Activated naive CD8-positive, alpha-beta T cell treated with anti-CD3 and anti-CD28 coated beads, Interleukin-2, amount 50 U/mL, for 16 hours (primary cell): ENCODE data around the gene HIRIP3.

Experiments
- DNase-seq: peaks from one replicate; pipeline ENCODE4 v3.0.0-alpha.2; 2020; ENCODE audit warnings: low read depth, low spot score

The HIRIP3 gene

DNA sequence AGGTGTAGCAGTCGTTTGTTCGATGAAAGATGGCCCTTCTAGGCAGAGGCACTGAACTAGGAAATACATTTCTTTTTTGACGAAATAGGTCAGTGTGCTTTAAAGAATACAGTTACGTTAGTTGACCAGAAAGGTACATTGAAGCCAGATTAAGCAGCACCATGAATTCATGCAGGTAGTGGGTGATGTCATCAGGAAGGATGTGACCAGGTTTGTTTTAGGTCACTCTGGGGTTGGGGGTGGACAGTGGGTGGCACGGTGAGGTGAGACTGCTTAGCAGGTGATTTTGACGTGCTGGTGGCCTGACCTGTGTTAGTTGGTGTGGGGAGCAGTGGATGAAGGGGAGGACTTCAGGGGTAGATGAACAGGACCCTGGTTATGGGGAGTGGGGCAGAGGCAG lies 4.2 kb upstream of the HIRIP3 start:
- no peak for DNase-seq

DNA sequence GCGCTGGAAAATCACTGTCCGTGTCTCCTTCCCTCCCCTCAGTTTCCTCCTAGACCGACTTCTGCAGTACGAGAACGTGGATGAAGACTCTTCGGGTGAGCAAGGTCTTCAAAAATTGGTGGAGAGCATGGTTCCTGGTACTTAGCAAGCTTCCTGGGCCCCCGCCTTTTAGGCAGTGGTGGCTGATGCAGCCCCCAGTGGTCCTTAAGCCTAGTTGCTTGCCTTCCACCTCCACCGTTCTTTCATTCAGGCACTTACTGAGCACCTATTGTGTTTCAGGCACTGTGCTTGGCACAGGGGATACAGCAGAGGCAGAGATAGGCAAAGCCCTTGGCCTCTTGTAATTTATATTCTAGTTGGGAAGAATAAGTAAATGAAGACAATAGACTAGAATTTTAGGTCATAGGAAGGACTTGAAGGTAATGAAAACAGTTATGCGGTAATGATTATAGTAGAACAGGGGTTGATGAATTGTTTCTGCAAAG lies 1.4 kb upstream of the HIRIP3 start:
- no peak for DNase-seq

DNA sequence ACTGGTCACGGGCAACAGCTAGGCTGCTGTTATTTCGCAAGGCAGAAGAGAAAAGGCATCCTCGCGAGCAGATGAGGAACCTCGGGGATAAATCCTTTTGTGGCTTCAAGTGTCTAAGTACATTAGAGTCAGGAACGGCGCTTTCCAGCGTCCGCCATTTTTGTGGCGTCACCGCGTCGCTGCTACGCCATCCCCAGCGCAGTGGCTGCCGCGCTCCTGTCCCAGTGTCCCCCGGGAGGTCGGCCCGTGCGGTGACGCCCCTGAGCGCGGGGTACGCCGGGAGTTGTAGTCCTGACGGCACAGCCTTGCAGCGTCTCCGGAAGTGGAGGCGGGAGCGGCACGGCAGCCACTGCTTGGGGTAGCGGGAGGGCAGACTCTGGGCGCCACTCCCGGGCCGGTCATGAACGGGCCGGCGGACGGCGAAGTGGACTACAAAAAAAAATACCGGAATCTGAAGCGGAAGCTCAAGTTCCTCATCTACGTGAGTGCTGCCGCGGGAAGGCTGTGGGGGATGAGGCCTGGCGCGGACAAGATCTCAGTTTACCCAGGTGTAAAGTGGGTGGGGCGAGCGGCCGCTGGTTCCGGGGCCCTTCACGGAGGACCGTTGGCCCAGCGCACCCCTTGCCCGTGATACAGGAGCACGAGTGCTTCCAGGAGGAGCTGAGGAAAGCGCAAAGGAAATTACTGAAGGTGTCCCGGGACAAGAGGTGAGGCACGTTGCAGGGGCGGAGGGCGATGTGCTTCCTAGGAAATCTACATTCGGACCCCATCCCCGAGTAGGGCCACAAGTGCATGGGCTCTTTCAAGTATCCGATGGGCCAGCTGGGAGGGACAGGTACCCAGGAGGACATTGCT lies 721 bp upstream of the HIRIP3 start, which contains the start of gene INO80E:
Gene INO80E, plus strand, starts transcription at position 331 of the 855 bp plus-strand sequence. Its CDS starts 70 bp downstream, at position 401.
- DNase-seq, result peak; percentile 98

DNA sequence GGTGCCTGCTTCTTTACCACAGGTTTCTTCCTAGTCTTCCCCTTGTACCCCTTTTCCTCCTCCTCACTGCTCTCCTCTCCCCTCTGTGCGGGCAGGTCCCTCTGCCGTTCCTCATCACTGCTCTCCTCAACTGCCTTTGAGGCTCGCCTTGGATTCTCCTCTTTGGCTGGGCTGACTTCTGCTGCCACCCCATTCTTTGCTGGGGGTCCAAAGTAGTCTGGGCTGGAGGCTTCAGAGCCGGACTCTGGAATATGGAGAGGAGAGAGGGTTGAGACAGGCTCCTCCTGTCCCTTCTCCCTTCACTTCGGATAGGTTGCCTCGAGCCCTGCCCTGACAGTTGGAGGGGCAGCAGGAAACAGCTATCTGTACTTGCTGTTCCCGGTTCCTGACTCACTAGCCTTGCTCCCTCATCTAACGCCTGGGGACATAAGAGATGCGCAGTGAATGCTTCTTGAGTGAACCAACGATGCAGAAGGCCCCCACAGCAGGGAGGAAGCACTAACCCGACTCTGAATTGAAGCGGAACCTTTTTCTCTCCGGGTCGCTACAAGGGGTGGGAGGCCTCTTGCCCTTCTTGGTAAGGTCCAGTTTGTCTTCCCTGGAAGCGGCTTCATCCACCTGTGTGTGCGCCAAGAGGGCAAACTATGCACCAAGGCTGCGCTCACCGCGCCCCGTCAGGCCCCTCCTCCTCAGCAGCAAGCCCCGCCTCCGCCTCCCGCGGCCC lies 655 bp downstream of the HIRIP3 start:
- DNase-seq, result peak; percentile 44

DNA sequence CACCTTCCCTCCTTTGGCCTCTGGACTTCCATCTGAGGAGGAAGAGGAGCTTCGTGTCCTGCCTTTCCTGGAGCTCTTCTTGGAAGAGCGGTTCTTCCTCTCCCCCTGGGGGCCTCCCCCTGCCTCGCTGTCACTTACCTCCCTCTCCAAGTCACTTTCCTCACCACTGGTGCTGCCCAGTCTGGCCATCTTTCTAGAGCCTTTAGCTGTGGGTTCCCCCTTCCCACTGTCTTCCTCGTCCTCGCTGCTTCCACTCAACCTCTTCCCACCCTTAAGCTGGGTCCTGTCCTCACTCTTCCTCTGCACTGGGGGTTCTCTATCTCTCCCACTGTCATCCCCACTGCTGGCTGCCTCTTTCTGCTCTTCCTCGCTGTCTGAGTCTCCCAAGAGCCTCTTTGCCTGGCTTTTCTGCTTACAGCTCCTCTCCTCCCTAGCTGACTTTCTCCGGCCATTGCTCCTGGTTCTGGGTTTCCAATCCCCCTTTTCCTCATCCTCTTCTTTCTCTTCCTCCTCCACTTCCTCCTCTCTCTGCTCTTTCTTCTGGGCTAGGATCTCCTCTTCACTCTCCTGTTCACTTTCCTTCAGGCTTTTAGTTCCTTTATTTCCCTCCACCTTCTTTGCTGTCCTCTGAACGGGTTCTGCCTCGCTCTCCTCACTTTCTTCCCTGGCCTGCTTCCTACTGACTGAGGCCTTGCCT lies 1.4 kb downstream of the HIRIP3 start:
- no peak for DNase-seq

DNA sequence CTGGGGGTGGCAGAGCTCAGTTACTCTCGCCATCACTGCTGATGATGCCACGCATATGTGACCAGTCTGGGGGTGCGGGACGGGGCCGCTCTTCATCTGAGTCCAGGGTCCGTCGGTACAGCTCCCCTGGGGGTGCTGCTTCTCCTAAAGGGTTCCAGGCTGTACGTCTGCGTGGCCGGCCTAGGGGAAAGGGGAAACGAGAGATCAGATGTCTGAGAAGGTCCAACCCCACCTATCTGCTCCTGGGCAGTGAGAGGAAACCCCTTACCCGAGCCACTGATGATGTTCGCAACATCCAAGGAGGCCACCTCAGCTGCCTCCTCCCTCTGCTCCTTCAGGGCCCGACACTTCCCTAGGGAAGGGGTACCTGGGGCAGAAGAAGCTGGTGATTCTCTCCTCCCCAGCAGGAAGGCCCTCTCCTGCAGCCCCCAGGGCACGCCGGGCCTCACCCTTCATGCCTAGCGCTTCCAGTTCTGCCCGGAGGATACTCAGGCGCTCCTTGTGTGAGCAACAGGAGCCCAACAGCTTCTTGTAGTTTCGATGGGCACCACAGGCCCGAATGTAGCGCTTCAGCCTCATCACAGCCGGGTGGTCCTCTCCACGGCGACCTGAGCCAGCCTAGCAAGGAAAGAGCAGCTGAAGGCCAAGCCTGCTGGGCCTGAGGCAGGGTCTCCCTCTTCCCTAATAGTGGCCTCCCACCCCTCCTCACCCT lies 2.1 kb downstream of the HIRIP3 start:
- no peak for DNase-seq

DNA sequence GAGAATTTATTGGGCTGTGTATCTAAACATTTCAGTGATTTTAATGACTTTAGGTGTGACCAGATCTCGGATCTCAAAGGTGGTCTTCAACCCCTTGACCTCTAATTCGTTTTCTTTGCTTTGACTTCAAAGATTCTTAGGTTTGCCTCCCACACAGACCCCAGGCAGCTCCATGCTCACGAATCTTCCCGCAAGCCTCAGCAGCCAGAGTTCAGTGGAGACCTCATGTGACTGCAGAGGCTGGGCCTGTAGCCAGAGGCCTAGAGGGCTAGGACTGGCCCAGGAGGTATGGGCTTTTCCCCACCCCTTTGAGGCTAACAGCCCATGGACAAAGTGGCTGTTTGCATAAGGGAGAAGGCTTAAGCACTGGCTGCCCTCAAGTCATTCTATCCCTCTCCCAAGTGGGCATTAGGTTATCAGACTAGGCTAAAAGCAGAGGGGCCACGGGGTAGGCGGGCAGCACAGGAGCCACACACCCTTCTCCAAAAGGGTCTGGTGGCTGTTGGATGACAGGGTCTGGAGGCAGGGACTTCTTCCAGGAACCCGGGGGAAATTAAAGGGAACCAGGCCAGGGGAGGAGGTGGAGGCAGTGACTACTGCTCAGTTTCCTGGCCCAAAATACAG lies 3.0 kb downstream of the HIRIP3 start:
- DNase-seq, result no peak

DNA sequence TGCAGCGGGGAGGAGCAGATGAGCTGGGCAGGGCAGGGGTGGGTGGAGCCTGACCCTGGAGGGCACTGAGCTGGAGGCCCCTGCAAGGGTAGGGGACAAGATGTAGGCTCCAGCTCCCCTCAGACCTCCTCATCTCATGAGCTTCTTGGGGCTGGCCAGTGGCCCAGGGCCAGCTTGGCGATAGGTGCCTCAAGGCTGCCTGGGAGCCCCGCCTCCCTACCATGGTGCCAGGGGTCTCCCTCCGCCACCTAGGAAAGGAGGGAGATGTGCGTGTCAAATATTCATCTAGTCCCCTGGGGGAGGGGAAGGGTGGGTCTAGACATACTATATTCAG lies 3.9 kb downstream of the HIRIP3 start:
- no peak for DNase-seq

DNA sequence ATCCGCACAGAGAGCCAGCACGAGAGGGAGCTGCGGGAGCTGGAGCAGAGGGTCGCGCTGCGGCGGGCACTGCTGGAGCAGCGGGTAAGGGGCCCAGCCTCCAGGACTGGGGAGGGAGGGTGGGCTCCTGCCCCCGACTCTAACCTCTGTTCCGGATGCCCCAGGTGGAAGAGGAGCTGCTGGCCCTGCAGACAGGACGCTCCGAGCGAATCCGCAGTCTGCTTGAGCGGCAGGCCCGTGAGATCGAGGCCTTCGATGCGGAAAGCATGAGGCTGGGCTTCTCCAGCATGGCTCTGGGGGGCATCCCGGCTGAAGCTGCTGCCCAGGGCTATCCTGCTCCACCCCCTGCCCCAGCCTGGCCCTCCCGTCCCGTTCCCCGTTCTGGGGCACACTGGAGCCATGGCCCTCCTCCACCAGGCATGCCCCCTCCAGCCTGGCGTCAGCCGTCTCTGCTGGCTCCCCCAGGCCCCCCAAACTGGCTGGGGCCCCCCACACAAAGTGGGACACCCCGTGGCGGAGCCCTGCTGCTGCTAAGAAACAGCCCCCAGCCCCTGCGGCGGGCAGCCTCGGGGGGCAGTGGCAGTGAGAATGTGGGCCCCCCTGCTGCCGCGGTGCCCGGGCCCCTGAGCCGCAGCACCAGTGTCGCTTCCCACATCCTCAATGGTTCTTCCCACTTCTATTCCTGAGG lies 4.4 kb downstream of the HIRIP3 start:
- no peak for DNase-seq

DNA sequence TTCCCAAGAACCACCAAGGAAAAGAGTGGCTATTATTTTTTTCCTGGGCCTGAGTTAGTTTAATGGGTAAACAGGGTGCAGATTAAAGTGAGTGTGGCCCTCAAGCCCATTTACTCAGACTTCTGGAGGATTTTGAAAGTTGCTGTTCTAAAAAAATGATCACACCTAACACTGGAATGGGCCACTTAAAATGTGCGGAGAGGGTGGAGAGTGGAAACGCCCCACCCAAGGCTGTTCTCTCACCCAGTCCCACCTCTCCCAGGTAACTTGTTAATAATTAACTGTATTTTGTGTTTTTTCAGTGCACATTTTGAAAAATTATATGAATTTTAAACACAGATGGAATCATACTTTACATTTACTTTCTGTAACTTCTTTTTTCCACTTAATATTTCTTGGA lies 5.4 kb downstream of the HIRIP3 start:
- DNase-seq, result no peak

DNA sequence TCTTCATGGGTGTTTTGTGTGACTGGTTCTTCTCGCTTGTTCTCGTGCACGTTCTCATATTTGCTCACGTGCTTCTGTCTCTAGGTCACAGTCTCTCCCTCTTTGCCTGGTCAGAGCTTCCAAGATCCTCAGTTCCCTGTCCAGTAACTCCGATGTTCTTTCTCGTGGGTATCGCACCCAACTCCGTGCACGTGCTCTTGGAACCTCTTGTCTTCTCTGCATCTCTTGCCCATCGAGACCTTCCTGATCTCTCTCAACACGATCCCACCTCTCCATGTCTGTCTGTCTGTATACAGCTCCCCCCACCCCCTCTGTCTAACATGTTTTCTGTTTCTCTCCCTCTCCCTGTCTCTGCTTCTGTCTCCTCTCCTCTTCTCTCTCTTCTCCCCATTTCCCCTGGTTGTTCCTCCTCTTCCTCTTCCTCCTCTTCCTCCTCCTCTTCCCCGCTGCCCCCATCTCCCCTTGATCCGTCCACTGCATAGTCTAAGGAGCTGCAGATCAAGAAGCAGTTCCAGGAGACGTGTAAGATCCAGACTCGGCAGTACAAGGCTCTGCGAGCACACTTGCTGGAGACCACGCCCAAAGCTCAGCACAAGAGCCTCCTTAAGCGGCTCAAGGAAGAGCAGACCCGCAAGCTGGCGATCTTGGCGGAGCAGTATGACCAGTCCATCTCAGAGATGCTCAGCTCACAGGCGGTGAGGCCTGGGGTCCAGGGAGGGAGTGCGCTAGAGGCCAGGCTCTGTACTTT lies 6.1 kb downstream of the HIRIP3 start:
- DNase-seq, result no peak

DNA sequence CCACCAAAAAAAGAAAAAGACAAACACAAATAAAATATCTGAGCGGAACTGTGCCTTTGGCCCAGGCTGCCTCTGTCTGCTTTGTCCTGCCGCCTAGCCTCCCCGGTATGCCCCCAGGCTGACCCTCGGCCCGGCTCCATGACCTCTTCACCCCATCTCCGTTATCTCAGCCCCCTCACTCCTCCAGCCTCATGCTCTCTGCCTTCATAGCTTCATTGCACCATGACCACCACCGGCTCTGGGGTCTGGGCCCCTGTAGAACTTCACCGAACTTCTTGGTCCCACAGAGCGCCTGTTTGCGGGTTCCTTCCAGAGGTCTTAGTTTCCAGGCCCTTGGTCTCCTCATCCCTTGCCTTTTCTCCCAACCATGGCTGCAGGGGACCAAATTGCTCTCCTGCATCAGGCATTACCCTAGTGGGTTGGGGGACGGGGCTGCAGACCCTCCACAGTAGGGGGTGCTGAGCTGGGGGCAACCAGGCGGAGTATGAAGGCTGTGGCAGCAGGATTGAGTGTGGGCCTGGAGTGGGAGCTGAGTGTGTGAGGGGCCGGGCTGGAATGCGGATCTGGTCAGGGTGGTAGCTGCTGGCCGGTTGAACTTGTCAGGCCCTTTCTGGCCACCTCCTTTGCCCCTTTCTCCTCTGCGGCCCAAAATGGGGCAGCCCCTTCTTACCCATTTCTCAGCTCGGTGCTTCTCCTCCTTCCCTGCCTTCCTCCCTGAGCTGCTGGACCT lies 6.9 kb downstream of the HIRIP3 start:
- DNase-seq, result no peak

DNA sequence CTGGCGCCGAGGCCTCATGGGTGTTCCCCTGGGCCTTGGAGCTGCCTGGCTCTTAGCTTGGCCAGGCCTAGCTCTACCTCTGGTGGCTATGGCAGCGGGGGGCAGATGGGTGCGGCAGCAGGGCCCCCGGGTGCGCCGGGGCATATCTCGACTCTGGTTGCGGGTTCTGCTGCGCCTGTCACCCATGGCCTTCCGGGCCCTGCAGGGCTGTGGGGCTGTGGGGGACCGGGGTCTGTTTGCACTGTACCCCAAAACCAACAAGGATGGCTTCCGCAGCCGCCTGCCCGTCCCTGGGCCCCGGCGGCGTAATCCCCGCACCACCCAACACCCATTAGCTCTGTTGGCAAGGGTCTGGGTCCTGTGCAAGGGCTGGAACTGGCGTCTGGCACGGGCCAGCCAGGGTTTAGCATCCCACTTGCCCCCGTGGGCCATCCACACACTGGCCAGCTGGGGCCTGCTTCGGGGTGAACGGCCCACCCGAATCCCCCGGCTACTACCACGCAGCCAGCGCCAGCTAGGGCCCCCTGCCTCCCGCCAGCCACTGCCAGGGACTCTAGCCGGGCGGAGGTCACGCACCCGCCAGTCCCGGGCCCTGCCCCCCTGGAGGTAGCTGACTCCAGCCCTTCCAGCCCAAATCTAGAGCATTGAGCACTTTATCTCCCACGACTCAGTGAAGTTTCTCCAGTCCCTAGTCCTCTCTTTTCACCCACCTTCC lies 7.9 kb downstream of the HIRIP3 start:
- DNase-seq, result no peak

DNA sequence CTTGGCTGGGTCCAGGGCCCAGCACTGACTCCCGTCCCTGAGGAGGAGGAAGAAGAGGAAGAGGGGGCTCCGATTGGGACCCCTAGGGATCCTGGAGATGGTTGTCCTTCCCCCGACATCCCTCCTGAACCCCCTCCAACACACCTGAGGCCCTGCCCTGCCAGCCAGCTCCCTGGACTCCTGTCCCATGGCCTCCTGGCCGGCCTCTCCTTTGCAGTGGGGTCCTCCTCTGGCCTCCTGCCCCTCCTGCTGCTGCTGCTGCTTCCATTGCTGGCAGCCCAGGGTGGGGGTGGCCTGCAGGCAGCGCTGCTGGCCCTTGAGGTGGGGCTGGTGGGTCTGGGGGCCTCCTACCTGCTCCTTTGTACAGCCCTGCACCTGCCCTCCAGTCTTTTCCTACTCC lies 8.5 kb downstream of the HIRIP3 start:
- DNase-seq, result no peak

DNA sequence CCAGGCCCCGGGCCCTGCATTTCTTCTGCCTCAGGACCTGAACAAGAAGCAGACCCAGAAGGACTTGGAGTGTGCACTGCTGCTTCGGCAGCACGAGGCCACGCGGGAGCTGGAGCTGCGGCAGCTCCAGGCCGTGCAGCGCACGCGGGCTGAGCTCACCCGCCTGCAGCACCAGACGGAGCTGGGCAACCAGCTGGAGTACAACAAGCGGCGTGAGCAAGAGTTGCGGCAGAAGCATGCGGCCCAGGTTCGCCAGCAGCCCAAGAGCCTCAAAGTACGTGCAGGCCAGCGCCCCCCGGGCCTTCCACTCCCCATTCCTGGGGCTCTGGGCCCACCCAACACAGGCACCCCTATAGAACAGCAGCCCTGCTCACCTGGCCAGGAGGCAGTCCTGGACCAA lies 9.2 kb downstream of the HIRIP3 start:
- DNase-seq, result no peak

DNA sequence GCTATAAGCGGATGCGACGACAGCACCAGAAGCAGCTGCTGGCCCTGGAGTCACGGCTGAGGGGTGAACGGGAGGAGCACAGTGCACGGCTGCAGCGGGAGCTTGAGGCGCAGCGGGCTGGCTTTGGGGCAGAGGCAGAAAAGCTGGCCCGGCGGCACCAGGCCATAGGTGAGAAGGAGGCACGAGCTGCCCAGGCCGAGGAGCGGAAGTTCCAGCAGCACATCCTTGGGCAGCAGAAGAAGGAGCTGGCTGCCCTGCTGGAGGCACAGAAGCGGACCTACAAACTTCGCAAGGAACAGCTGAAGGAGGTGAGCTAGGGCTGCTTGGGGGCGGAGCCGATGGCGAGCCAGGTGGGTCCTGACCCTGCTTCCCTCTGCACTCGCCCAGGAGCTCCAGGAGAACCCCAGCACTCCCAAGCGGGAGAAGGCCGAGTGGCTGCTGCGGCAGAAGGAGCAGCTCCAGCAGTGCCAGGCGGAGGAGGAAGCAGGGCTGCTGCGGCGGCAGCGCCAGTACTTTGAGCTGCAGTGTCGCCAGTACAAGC lies 10.1 kb downstream of the HIRIP3 start:
- no peak for DNase-seq

DNA sequence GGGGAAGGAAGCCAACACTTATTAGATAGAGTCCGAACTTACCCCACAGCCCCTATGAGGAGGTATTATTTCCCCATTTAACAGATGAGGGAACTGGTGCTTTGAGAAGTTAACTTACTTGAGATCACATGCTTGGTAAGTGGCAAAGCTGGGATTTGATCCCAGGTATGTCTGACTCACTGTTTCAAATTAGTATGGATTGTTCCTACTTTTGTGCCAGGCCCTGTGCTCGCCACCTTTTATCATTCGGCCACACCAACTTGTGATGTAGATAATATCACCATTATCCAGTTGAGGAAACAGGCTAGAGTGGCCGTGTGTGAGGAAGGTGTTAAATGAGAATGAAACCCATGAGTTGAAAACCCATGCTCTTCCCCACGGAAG lies 10.7 kb downstream of the HIRIP3 start:
- DNase-seq, result no peak

DNA sequence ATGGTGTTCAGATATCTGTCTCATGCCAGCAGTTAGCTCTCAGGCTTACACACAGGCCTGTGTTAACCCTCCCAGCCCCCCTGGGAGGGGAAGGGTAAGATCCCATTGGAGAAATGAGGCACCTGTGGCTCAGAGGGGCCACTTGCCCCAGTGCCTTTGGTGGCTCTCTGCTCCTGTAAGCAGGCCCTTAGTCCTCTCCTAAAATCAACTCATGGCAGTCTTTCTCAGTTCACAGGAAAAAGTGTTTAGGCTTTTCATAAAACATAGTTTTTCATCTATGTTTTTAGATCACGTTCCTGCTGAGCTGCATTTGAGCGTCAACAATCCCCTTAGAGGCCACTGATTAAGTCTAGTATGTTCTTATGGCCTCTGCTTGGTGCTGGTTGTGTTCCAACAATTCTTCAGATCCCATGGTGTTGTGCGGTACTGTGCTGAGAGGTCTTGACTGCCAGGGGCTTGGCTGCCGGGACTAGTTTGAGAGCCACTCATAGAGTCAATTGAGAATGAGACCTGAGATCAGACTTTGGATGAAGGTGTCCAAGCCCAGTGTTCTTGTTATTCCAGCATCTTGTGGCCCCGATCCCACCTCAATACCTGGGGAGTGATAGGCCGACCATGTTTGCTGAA lies 11.2 kb downstream of the HIRIP3 start:
- no peak for DNase-seq
